Dendritic cell treated with granulocyte-macrophage colony-stimulating factor and Interleukin-4, amounts not matched to agents 40 ng/mL and 50 ng/mL, for 4 days (primary cell): ENCODE results near the gene EXOC3L1.

Experiments
- H3K27ac Mint-ChIP-seq: one replicate; pipeline ENCODE4 v1.8.0; 2022; ENCODE audit warnings: mild to moderate bottlenecking, mixed read lengths
- H3K27me3 Mint-ChIP-seq: one replicate; pipeline ENCODE4 v1.8.0; 2022; ENCODE audit warnings: mild to moderate bottlenecking, mixed read lengths
- H3K36me3 Mint-ChIP-seq: one replicate; pipeline ENCODE4 v1.8.0; 2022; ENCODE audit warnings: low read depth, mixed read lengths
- H3K4me1 Mint-ChIP-seq: one replicate; pipeline ENCODE4 v1.8.0; 2022; ENCODE audit warnings: low read depth, mixed read lengths
- H3K4me3 Mint-ChIP-seq: one replicate; pipeline ENCODE4 v1.8.0; 2022; ENCODE audit warnings: mild to moderate bottlenecking, moderate library complexity, mixed read lengths
- H3K9me3 Mint-ChIP-seq: one replicate; pipeline ENCODE4 v1.8.0; 2022; ENCODE audit warnings: mixed read lengths
- intact Hi-C: fragments of 100-400 bp; cut with micrococcal nuclease; formaldehyde crosslinking; loops from one replicate; pipeline ENCODE4 v1.15.0; 2022

Gene EXOC3L1

GRCh38 chr16:67228034-67228785, 38.3 kb upstream of the EXOC3L1 start:
- Mint-ChIP-seq H3K9me3 (no peaks in the 10 kb centered on the region), H3K4me3 (peak overlapping the region; percentile 96), H3K4me1 (peaks cover 55% of the 10 kb centered on the region), H3K27me3 (no peaks in the 10 kb centered on the region), H3K36me3 (peaks cover 84% of the 10 kb centered on the region), H3K27ac (peak overlapping the region; percentile 91)
- intact Hi-C loops = no loop called here

GRCh38 chr16:67227567-67227921, 37.6 kb upstream of the EXOC3L1 start:
- Mint-ChIP-seq H3K4me3 (peak overlapping the region; percentile 96), H3K27me3 (no peaks in the 10 kb centered on the region), H3K9me3 (no peaks in the 10 kb centered on the region), H3K4me1 (peaks cover 61% of the 10 kb centered on the region), H3K27ac (peak overlapping the region; percentile 91), H3K36me3 (peaks cover 83% of the 10 kb centered on the region)
- intact Hi-C loops = loop anchor here (2.0 kb wide), 2 partner anchors 35 to 43 kb away; partner anchors contain the start of gene E2F4

DNA sequence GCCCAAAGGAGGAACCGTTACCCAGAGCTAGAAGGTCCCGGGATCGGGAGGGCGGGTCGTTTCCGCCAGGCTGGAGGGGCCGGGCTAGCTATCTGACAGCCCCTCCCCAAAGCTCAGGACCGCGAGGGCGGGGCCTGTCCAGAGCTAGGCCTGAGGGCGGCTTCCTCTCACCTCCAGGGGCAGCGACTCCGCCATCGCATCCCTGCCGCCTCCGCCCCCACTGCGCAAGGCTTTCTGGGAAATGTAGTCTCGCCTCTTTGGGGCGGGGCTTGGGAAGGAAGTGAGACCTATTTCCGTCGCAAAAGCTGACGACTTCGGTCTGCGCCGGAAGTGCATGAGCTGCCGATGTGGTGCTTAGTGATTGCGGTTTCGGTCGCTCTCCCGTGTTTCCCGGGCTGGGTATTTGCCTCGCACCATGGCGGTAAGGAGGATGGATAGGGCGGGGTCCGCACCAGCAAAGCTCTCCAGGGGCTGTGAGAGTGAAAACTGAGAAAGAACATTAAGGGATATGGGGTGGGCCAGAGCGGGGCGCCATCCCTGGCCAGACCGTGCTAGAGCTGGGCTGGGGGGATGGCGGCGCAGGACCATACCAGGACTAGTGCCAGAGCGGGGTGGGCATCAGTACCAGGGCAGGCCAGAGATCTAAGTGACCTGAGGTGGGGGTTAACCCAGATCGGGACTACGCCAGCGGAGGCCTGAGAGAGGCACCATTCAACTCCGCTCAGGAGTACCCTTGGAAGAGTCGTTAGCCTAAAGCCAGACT, 37.0 kb upstream of the EXOC3L1 start, which contains the start of gene TMEM208:
Gene TMEM208 (plus strand): TSS at position 327 of the 763 bp plus-strand sequence. CDS start 89 bp downstream, at position 416.
- Mint-ChIP-seq H3K4me3 (peak within 1 kb of the TSS; percentile 96), H3K27ac (peak within 1 kb of the TSS; percentile 91), H3K4me1 (peaks cover 61% of the 10 kb centered on the region), H3K27me3 (no peaks in the 10 kb centered on the region), H3K36me3 (peaks cover 77% of the 10 kb centered on the region), H3K9me3 (no peaks in the 10 kb centered on the region)
- intact Hi-C loops = loop anchor here (1.0 to 2.0 kb wide), 3 partner anchors 20 to 42 kb away; partner anchors contain the start of genes E2F4 and FHOD1

- no peaks in the 10 kb centered on the region for H3K27me3 Mint-ChIP-seq
- peak overlapping the region; percentile 91 for H3K27ac Mint-ChIP-seq
- intact Hi-C loops = loop anchor here (1.0 to 2.0 kb wide), 3 partner anchors 21 to 42 kb away; partner anchors contain the start of genes E2F4 and FHOD1
- H3K4me1 Mint-ChIP-seq = peaks cover 61% of the 10 kb centered on the region
- peak overlapping the region; percentile 96 for H3K4me3 Mint-ChIP-seq
- H3K9me3 Mint-ChIP-seq = no peaks in the 10 kb centered on the region
- peaks cover 71% of the 10 kb centered on the region for H3K36me3 Mint-ChIP-seq
Observed at GRCh38 chr16:67226295-67226803, 36.4 kb upstream of the EXOC3L1 start.

GRCh38 chr16:67223992-67224391, 34.1 kb upstream of the EXOC3L1 start:
- H3K27ac Mint-ChIP-seq = no peak overlapping the region
- H3K4me3 Mint-ChIP-seq = no peak overlapping the region
- peaks cover 48% of the 10 kb centered on the region for H3K4me1 Mint-ChIP-seq
- intact Hi-C loops = no loop called here
- peaks cover 60% of the 10 kb centered on the region for H3K36me3 Mint-ChIP-seq
- no peaks in the 10 kb centered on the region for H3K27me3 Mint-ChIP-seq
- H3K9me3 Mint-ChIP-seq = no peaks in the 10 kb centered on the region

- H3K4me1 Mint-ChIP-seq = peaks cover 34% of the 10 kb centered on the region
- H3K4me3 Mint-ChIP-seq = peak overlapping the region; percentile 44
- peaks cover 18% of the 10 kb centered on the region for H3K36me3 Mint-ChIP-seq
- intact Hi-C loops = no loop called here
- H3K27me3 Mint-ChIP-seq = no peaks in the 10 kb centered on the region
- H3K9me3 Mint-ChIP-seq = no peaks in the 10 kb centered on the region
- H3K27ac Mint-ChIP-seq = peak overlapping the region; percentile 84
Observed at GRCh38 chr16:67216612-67217490, 26.9 kb upstream of the EXOC3L1 start.

DNA sequence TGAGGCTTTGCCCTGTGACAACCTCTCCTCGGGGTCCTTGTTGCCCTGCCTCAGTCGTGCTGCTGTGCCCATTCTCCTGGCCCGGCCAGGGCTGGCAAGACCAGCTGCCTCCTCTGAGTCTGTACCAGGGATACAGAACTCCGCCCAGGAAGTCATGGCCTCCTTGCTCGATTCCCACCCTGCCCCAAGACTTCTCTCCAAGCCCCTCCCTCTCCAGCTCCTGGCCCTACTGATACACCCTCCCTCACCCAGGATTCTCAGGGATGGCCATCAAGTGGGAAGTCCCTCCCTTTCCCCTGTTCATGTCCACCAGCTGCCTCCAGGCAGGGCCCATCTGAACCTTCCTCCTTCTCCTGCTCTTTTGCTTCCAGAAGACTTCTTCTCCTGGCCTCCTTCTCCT, 25.8 kb upstream of the EXOC3L1 start:
- Mint-ChIP-seq H3K27ac (peak overlapping the region; percentile 84), H3K9me3 (no peaks in the 10 kb centered on the region), H3K27me3 (no peaks in the 10 kb centered on the region), H3K4me1 (peaks cover 34% of the 10 kb centered on the region), H3K36me3 (peaks cover 19% of the 10 kb centered on the region), H3K4me3 (no peak overlapping the region)
- intact Hi-C loops = no loop called here

- H3K9me3 Mint-ChIP-seq = no peaks in the 10 kb centered on the region
- H3K4me3 Mint-ChIP-seq = no peak overlapping the region
- intact Hi-C loops = no loop called here
- H3K27me3 Mint-ChIP-seq = no peaks in the 10 kb centered on the region
- H3K27ac Mint-ChIP-seq = no peak overlapping the region
- H3K4me1 Mint-ChIP-seq = peaks cover 34% of the 10 kb centered on the region
- H3K36me3 Mint-ChIP-seq = peaks cover 17% of the 10 kb centered on the region
Observed at GRCh38 chr16:67213197-67214019, 23.5 kb upstream of the EXOC3L1 start.

GRCh38 chr16:67212766-67213165, 22.8 kb upstream of the EXOC3L1 start:
- H3K36me3 Mint-ChIP-seq = peaks cover 17% of the 10 kb centered on the region
- intact Hi-C loops = no loop called here
- peaks cover 32% of the 10 kb centered on the region for H3K4me1 Mint-ChIP-seq
- no peak overlapping the region for H3K4me3 Mint-ChIP-seq
- H3K9me3 Mint-ChIP-seq = no peaks in the 10 kb centered on the region
- no peaks in the 10 kb centered on the region for H3K27me3 Mint-ChIP-seq
- H3K27ac Mint-ChIP-seq = no peak overlapping the region

DNA sequence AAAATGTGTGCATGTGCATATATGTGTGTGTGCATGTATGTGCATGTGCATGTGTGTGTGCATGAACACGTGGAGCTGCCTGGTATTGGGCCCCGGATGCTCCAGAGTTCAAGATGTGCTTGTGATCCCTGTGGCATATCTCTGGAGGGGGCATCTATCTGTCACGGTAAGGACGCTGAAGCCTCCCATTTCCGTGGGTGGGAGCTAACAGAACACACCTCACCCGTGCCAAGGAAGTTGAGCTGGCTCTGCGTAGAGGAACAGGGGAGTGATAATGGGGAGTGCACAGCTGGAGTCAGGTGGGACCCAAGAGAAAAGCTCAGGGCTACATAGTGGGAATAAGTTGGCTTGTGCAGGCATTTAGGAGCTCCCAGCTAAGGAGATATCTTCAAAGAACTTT, 21.7 kb upstream of the EXOC3L1 start:
- no peaks in the 10 kb centered on the region for H3K9me3 Mint-ChIP-seq
- H3K27me3 Mint-ChIP-seq = no peaks in the 10 kb centered on the region
- peaks cover 21% of the 10 kb centered on the region for H3K4me1 Mint-ChIP-seq
- intact Hi-C loops = no loop called here
- peaks cover 25% of the 10 kb centered on the region for H3K36me3 Mint-ChIP-seq
- no peak overlapping the region for H3K4me3 Mint-ChIP-seq
- no peak overlapping the region for H3K27ac Mint-ChIP-seq

GRCh38 chr16:67210069-67210937, 20.4 kb upstream of the EXOC3L1 start:
- Mint-ChIP-seq H3K27me3 (no peaks in the 10 kb centered on the region), H3K27ac (no peak overlapping the region), H3K4me3 (no peak overlapping the region), H3K4me1 (peaks cover 7% of the 10 kb centered on the region), H3K36me3 (peaks cover 34% of the 10 kb centered on the region), H3K9me3 (no peaks in the 10 kb centered on the region)
- intact Hi-C loops = no loop called here

DNA sequence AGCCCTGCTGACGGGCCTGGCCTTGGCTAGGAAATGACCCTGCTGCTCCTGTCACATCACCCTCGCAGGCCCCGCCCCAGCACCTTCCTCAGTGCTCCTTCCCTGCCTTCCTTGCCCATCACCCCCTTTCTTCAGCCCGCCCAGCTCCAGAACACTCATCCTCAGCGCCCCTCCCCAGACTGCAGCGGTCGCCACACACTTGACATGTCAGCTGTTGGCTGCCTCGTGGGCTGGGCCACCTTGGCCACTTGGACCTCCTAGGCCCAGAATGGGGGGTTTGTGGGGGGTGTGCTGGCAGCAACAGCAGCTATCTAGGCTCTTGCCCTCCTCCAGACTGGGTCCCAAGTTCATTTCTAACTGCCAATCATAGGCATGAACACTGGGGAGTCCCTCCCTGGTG, 19.6 kb upstream of the EXOC3L1 start:
- H3K27ac Mint-ChIP-seq = no peak overlapping the region
- no peaks in the 10 kb centered on the region for H3K9me3 Mint-ChIP-seq
- H3K4me3 Mint-ChIP-seq = no peak overlapping the region
- no peaks in the 10 kb centered on the region for H3K27me3 Mint-ChIP-seq
- intact Hi-C loops = no loop called here
- peaks cover 7% of the 10 kb centered on the region for H3K4me1 Mint-ChIP-seq
- H3K36me3 Mint-ChIP-seq = peaks cover 41% of the 10 kb centered on the region
